Rectal smooth muscle tissue (tissue), 1 donor: ENCODE data around the gene AGAP1.

Experiments
- H3K27ac ChIP-seq: one replicate; pipeline ENCODE4 v1.7.0; 2013; ENCODE audit warnings: low read depth, low read length, inconsistent platforms
- H3K27me3 ChIP-seq: one replicate; pipeline ENCODE4 v1.7.0; 2013; ENCODE audit warnings: low read length; ENCODE audit not compliant: control insufficient read depth, insufficient read depth
- H3K36me3 ChIP-seq: one replicate; pipeline ENCODE4 v1.7.0; 2013; ENCODE audit warnings: low read length; ENCODE audit not compliant: control insufficient read depth, insufficient read depth
- H3K4me1 ChIP-seq: one replicate; pipeline ENCODE4 v1.7.0; 2013; ENCODE audit warnings: low read length; ENCODE audit not compliant: control insufficient read depth, insufficient read depth
- H3K4me3 ChIP-seq: one replicate; pipeline ENCODE4 v1.7.0; 2013; ENCODE audit warnings: low read length
- H3K9ac ChIP-seq: one replicate; pipeline ENCODE4 v1.7.0; 2013; ENCODE audit warnings: low read length

The AGAP1 gene

DNA sequence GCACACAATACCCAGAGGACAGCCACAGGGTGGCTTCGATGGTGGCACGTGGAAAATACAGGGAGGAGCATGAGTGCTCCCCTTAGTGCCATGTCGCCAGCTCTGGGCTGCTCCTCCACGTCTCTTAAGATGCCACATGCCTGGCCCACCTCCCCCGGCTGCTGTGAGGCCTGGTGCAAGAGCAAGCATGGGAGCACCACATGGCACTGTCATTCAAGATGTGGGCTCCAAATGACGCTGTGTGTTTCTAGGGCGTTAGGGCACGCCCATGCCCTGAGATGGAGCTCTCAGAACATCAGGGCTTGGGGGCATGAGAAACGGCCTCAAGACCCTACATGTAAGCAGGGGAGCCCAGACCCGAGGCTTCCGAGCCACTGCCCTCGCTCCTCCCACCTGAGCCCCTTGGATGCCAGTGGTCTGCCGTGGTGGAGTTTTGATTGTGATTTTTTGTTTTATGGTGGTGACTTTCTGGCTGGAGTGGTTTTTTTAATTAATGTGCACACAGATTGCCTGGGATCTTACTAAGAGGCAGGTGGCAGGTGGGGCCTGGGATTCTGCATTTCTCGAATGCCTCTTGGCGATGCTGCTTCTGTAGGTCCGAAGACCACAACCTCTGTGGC is 435.0 kb downstream of the AGAP1 start:
- Histone ChIP-seq H3K27me3 (no peaks in the 10 kb centered on the region), H3K4me3 (no peak overlapping the region), H3K4me1 (no peaks in the 10 kb centered on the region), H3K27ac (no peak overlapping the region), H3K36me3 (peaks cover 2% of the 10 kb centered on the region), H3K9ac (no peak overlapping the region)

DNA sequence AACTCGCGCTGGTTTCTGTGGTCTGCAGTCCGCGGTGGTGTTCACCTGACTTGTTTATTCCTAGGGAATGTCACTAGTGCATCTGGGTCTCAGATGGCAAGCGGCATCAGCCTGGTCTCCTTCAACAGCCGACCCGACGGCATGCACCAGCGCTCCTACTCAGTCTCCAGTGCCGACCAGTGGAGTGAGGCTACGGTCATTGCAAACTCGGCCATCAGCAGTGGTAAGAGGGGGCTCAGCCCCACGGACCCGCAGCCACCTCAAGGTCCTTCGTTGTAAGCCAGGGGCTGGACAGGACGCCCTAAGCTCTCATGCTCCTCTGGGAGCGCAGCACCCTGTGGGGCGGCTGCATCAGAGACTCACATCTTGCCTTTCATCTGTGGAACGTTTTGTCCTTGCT is 436.9 kb downstream of the AGAP1 start:
- Histone ChIP-seq H3K27ac (no peak overlapping the region), H3K36me3 (peaks cover 2% of the 10 kb centered on the region), H3K9ac (no peak overlapping the region)

DNA sequence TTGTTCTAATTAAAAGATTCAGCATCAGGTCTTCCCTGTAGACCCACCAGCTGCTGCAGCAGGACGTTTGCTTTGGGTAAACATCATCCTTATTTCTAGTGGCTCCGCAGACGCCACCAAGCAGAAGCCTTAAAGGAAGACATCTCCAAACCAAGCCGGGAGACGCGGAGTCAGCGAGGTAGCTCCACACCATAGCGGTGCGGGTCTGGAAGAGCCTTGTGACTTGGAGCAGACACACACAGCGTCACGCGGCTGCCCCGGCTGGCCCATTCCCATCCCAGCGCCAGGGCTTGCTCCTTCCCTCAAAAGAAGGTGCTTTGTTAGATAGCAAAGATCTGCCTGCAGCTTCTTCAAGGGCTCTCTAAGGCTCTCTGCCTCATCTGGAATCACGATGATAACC is 437.8 kb downstream of the AGAP1 start:
- Histone ChIP-seq H3K4me3 (no peak overlapping the region), H3K9ac (no peak overlapping the region), H3K27me3 (no peaks in the 10 kb centered on the region), H3K36me3 (peaks cover 6% of the 10 kb centered on the region), H3K4me1 (no peaks in the 10 kb centered on the region), H3K27ac (no peak overlapping the region)

More for the DNA sequence above, 436.9 kb downstream of the AGAP1 start:
- Histone ChIP-seq H3K4me1 (no peaks in the 10 kb centered on the region), H3K4me3 (no peak overlapping the region), H3K27me3 (no peaks in the 10 kb centered on the region)

DNA sequence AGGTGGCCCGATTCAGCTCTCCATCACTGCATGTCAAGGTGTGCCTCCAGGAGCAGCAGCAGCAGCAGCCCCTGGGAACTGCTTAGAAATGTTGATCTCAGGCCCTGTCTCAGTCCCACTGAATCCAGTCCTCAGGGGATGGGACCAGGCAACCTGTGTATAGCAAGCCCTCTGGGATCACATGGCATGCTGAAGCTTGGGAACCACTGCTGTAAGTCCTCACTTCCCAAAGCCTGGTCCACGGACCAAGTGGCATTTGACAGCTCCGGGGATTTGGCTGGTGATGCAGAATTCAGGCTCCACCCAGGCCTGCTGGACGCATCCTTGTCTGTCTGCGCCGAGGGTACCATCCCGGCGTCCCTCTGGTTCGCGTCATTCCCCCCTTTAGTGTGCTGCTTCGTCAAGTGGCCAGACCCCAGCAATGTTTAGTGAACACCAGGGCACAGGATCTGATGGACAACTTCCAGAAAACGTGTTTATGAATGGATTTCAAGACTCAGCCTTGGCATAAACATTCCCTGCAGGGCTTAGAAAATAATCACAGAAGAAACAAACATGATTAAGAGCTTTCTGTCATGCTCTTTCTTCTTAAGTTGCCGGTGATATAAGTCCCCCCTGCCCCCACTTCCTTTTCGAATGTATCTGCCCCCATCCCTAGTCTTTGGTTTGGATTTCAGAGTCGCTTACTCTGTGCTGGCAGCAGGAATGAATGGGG is 440.4 kb downstream of the AGAP1 start:
- Histone ChIP-seq H3K36me3 (peaks cover 6% of the 10 kb centered on the region), H3K27ac (no peak overlapping the region), H3K9ac (no peak overlapping the region), H3K4me1 (no peaks in the 10 kb centered on the region), H3K4me3 (no peak overlapping the region), H3K27me3 (no peaks in the 10 kb centered on the region)

DNA sequence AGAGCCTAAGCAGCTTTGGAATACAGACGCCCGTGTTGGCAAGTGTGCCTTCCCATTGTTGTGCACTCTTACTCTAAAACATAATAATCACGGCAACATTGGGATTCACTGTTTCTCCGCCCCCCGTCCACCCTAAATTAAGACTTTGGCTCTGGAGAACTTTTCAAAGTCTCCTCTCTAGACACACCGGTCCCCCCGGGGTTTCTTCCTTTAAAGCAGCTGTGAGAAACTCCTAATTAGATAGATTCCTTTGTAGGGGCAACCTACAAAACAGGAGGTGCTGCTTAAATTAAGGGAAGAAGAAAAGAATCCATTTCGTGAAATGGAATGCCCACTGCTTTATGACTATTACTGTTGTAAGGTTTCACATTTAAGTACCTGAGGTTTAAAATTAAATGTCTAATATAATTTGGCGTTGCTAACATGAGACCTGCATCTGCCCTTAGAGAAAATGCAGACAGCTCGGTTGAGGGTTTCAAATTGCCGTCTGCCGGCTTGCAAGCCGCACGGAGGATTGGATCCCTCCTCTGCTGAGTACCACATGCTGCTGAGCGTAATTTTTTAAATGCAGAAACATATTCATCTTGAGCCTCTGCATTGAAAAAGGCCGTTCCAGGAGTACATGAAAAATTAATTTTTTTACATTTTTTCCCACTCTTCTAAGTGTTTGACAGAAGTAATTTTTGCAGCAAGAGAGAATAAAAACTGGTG is 441.1 kb downstream of the AGAP1 start:
- peaks cover 11% of the 10 kb centered on the region for H3K36me3 ChIP-seq
- no peak overlapping the region for H3K27ac ChIP-seq
- H3K27me3 ChIP-seq = no peaks in the 10 kb centered on the region
- no peak overlapping the region for H3K9ac ChIP-seq
- H3K4me3 ChIP-seq = no peak overlapping the region
- no peaks in the 10 kb centered on the region for H3K4me1 ChIP-seq

DNA sequence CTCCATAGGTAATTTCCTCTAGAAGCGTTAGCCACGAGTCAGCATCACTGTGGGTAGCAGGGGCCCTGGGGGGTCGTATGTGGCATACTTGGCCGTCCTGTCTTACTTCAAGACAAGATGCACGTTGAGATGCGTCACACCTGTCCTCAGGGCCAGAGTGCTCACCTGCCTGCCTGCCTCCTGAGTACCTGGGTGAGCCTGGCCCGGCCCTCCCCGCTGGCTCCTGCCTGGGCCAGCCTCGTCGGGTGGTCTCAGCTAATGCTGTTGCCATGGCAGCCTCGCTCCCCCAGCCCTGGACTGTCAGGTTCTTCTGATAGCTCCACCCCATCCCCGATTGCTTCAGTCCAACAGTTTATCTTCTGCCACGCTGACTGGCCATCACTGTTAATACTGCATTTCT is 441.9 kb downstream of the AGAP1 start:
- H3K27me3 ChIP-seq = no peaks in the 10 kb centered on the region
- H3K4me1 ChIP-seq = no peaks in the 10 kb centered on the region
- H3K9ac ChIP-seq = no peak overlapping the region
- H3K4me3 ChIP-seq = no peak overlapping the region
- peaks cover 11% of the 10 kb centered on the region for H3K36me3 ChIP-seq
- H3K27ac ChIP-seq = no peak overlapping the region

DNA sequence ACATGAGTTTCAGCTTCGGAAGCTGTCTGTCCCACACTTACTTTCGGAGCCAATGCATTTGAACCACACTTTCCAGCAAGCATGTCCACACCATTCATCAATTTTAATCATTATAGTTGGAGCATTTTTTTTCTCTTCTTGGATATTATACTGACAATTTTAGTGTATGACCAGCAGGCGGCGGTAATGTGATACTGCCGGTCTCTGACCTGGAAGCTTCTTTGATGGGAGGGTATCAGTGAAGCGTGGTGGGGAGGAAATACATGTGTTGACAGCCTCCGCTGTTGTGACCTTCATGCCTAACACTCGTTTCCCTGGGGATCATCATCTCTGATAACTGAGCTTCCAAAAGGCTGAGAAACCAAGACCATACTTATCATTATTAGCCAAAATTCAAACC is 442.6 kb downstream of the AGAP1 start:
- Histone ChIP-seq H3K9ac (no peak overlapping the region), H3K4me3 (no peak overlapping the region), H3K36me3 (peaks cover 11% of the 10 kb centered on the region), H3K27me3 (no peaks in the 10 kb centered on the region), H3K4me1 (no peaks in the 10 kb centered on the region), H3K27ac (no peak overlapping the region)

DNA sequence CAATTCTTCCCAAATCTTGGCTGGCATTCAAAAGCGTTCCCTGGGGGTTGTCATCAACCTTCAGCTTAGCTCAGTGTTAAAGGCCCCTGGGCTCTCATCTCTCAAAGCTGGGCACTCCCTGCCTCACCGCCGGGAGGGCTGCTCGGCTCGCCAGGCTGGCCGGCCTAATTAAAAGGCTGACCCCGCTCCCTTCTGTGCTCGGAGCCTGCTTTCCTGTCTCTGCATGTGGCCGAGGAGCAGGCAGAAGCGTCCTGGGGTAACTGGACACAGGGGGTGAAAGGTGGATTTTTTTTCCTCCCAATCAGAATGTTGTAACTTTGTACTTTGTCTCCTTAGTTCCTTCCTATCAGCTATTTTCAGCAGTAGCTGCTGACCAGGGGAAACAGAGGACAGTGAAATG is 443.2 kb downstream of the AGAP1 start:
- Histone ChIP-seq H3K36me3 (peaks cover 10% of the 10 kb centered on the region), H3K27me3 (no peaks in the 10 kb centered on the region), H3K27ac (no peak overlapping the region), H3K4me3 (no peak overlapping the region), H3K9ac (no peak overlapping the region), H3K4me1 (no peaks in the 10 kb centered on the region)

DNA sequence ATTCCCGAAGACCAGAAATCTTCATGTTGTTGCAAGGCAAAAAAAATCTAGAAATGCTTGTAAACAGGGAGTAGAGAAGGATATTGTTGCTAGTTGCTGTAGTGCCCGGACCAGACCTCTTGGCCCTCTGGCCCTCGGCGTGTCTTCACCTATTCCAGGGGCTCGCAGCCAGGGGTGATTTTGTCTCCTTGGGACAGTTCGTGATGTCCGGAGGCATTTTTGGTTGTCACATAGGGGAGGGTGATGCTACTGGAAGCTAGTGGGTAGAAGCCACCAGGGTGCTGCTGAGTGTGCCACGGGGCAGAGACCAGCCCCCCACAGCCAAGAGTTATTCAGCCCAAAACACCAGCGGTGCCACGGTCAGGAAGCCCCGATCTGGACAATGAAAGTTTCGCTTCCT is 443.7 kb downstream of the AGAP1 start:
- no peaks in the 10 kb centered on the region for H3K4me1 ChIP-seq
- no peaks in the 10 kb centered on the region for H3K27me3 ChIP-seq
- H3K27ac ChIP-seq = no peak overlapping the region
- no peak overlapping the region for H3K9ac ChIP-seq
- H3K4me3 ChIP-seq = no peak overlapping the region
- peaks cover 9% of the 10 kb centered on the region for H3K36me3 ChIP-seq

DNA sequence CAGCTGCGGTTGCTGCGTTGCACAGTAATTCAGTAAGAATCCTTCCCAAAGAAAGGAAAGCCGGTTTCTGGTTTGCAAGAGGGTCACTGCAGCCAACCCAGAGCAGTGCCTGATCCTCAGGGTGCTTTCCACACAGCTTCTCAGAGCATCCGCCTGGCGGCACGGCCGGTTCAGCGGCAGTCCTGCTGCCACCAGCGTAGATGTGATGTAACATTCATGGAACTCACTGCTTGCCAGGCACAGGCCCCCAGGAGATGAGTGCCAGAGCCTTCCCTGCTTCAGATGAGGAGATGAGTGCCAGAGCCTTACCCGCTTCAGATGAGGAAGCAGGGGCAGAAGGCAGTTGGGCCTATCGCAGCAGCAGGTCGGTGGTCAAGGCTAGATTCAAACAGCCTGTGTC is 444.1 kb downstream of the AGAP1 start:
- Histone ChIP-seq H3K9ac (no peak overlapping the region), H3K36me3 (peaks cover 9% of the 10 kb centered on the region), H3K27me3 (no peaks in the 10 kb centered on the region), H3K4me1 (no peaks in the 10 kb centered on the region), H3K4me3 (no peak overlapping the region), H3K27ac (no peak overlapping the region)

DNA sequence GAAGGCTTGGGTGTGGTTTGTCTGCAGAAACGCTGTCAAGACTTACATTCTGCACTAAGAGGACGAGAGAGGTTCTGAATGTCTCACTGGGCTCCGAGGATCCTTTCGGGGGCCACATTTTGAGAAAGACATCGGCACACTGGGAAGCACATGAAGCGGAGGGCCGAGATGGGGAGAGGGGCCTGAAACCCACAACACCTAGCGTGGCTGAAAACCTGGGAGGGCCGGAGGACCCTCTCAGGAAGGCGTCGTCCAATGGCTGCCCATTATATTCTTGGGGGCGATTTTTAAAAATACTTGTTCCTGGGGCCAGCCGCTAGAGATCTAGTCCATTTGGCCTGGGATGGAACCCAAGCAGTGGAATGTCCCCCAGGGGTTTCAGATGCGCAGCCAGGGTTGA is 444.8 kb downstream of the AGAP1 start:
- Histone ChIP-seq H3K27ac (no peak overlapping the region), H3K9ac (no peak overlapping the region), H3K36me3 (peaks cover 9% of the 10 kb centered on the region), H3K4me1 (no peaks in the 10 kb centered on the region), H3K27me3 (no peaks in the 10 kb centered on the region), H3K4me3 (no peak overlapping the region)

DNA sequence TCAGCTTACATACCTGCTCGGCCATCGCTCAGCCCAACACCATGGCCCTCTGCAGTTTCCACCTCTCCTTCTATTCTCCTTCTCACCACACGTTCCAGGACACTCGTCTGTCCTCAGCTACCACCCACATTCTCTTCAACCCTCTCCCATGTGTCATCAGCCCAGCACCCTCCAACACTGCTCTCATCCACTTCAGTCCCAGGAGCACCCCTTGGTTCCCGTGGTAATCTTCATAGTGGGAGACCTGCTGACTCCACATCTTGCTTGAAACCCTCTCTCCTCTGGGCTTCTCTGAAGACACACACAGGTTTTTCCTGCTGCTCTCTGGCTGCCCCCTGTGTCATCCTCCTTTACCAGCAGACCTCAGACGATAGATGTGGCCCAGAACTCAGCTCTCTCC is 445.6 kb downstream of the AGAP1 start:
- H3K27me3 ChIP-seq = no peaks in the 10 kb centered on the region
- H3K4me1 ChIP-seq = no peaks in the 10 kb centered on the region
- H3K36me3 ChIP-seq = peaks cover 9% of the 10 kb centered on the region
- H3K27ac ChIP-seq = no peak overlapping the region
- H3K9ac ChIP-seq = no peak overlapping the region
- no peak overlapping the region for H3K4me3 ChIP-seq
